ENCODE results near the gene ISCU. TPM values are rescaled to one million over a fixed set of nuclear protein-coding genes. Genes with fewer than 3 reads are reported as not detected.
"Not testable (repeated sequence)": the region's sequence is repeated elsewhere in the genome, so short reads cannot be mapped to it uniquely, and the experiment has no call there.

Gene ISCU
- total RNA-seq, 1 experiment from 2014 or later, result 127 TPM

DNA sequence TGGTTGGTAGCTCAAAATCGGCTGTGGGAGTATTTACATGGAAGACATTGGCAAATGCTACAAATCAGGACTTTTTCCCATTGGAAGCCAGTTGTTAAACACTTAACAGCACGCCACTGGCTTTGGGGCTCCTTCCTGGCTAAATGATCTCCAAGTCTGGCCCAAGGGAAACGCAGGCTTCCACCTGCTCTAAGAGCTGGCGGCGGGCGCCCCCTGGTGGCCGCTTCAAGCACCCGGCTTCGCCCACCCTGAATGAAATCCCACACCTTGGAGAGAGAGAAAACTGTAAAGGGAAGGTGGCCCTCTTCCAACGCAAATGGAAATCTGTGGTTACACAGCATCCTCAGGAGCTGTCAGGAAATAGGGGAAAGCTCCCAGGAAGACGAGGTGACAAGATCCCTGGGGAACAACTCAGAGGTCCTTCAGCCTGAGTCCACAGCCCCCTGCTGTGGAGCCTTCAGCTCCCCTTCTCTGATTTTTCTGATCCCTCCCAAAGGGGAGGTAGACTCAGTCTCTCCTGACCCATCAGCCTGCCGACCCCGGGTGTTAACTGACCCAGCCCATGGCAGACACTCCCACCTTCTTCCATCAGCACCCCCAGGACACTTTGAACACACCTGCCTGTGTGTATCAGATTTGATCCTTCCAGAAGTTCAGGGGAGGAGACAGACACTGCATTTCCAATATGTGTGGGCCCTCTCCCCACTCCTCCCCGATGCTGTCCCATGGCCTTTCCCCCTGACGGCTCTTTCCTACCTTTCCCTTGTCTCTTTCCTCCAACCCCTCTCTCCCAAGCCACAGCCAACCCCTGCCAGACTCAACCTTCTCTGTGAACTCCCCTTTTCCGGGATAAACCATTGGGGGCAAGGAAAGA is 55.9 kb downstream of the ISCU start:
- DNase-seq (ENCODE audit: low read depth), result peak; percentile 91

GRCh38 chr12:108618953-108619274 is 56.5 kb downstream of the ISCU start:
- not testable (repeated sequence) for DNase-seq (ENCODE audit: low read depth)

Other genes starting within 250 kb of the ISCU start
- gene CMKLR1, start 223.3 kb upstream of the ISCU start, total RNA-seq (2014; rRNA removed; shearing (Covaris generic)), result 0.51 and 0.89 TPM in 2 replicates
- gene FICD, start 47.3 kb upstream of the ISCU start, total RNA-seq (2014; rRNA removed; shearing (Covaris generic)), result 4.2 and 5.1 TPM in 2 replicates
- gene SART3, start 1.4 kb upstream of the ISCU start, total RNA-seq (2014; rRNA removed; shearing (Covaris generic)), result 66.8 and 75.9 TPM in 2 replicates
- gene TMEM119, start 35.5 kb downstream of the ISCU start, total RNA-seq (2014; rRNA removed; shearing (Covaris generic)), result 0.57 and 1.1 TPM in 2 replicates
- 0.21 and 0.23 TPM in 2 replicates for gene SELPLG, start 71.3 kb downstream of the ISCU start, total RNA-seq (2014; rRNA removed; shearing (Covaris generic))
- 65.4 and 136 TPM in 2 replicates for gene CORO1C, start 168.9 kb downstream of the ISCU start, total RNA-seq (2014; rRNA removed; shearing (Covaris generic))